Posterior cingulate gyrus (tissue), 11 donors: ENCODE data around the gene TOPBP1.
"Not testable (repeated sequence)": the region's sequence is repeated elsewhere in the genome, so short reads cannot be mapped to it uniquely, and the experiment has no call there.

ENCODE experiments used
- DNase-seq, 10 donors: peaks; one replicate each; pipeline versions ENCODE4 v3.0.0 to v3.0.0-alpha.2; 2020 to 2021; ENCODE audit warnings: mixed read lengths in 3 of 10
- intact Hi-C: fragments of 100-400 bp; cut with DNase I; formaldehyde crosslinking; loops from one replicate; pipeline ENCODE4 v1.15.1; 2023

Gene TOPBP1

GRCh38 chr3:133675631-133676335 is 14.0 kb upstream of the TOPBP1 start:
- intact Hi-C loops, result no loop called here
- no peak for DNase-seq

GRCh38 chr3:133674290-133674919 is 12.7 kb upstream of the TOPBP1 start:
- DNase-seq, result peak in 8 of 10 donors; percentile 23 to 92 (median 38)
- intact Hi-C loops, result no loop called here

GRCh38 chr3:133673746-133674145 is 12.0 kb upstream of the TOPBP1 start:
- peak in 1 of 10 donors; percentile 68 for DNase-seq
- intact Hi-C loops, result no loop called here

GRCh38 chr3:133672461-133672860 is 10.7 kb upstream of the TOPBP1 start:
- intact Hi-C loops, result no loop called here
- no peak for DNase-seq

- no peak for DNase-seq
Observed at GRCh38 chr3:133670525-133670995, 8.8 kb upstream of the TOPBP1 start.

GRCh38 chr3:133669949-133670524 is 8.3 kb upstream of the TOPBP1 start:
- intact Hi-C loops, result loop anchor here (10.0 kb wide), 1 partner anchor 255 kb away; no protein-coding TSS in a partner anchor
- DNase-seq, result no peak

More at GRCh38 chr3:133670525-133670995, 8.8 kb upstream of the TOPBP1 start:
- intact Hi-C loops, result no loop called here

GRCh38 chr3:133667118-133667517 is 5.4 kb upstream of the TOPBP1 start:
- intact Hi-C loops, result loop anchor here (10.0 kb wide), 1 partner anchor 258 kb away; no protein-coding TSS in a partner anchor
- DNase-seq, result no peak

GRCh38 chr3:133665188-133665587 is 3.4 kb upstream of the TOPBP1 start:
- intact Hi-C loops, result loop anchor here (10.0 kb wide), 1 partner anchor 260 kb away; no protein-coding TSS in a partner anchor

GRCh38 chr3:133663569-133664313 is 2.0 kb upstream of the TOPBP1 start:
- intact Hi-C loops, result loop anchor here (5.0 to 10.0 kb wide), 3 partner anchors 84 to 261 kb away; partner anchors contain the start of genes SRPRB and TF
- peak in 1 of 10 donors; percentile 32 for DNase-seq

More at GRCh38 chr3:133665188-133665587, 3.4 kb upstream of the TOPBP1 start:
- DNase-seq, result not testable (repeated sequence)

- no peak for DNase-seq
- intact Hi-C loops, result loop anchor here (5.0 to 10.0 kb wide), 3 partner anchors 85 to 263 kb away; partner anchors contain the start of genes SRPRB and TF
Observed at GRCh38 chr3:133662278-133662651, 524 bp upstream of the TOPBP1 start.

- no peak for DNase-seq
- intact Hi-C loops, result loop anchor here (5.0 to 10.0 kb wide), 3 partner anchors 87 to 265 kb away; partner anchors contain the start of genes SRPRB and TF
Observed at GRCh38 chr3:133659806-133660205, 1.9 kb downstream of the TOPBP1 start.

- intact Hi-C loops, result no loop called here
- no peak for DNase-seq
Observed at GRCh38 chr3:133655731-133656515, 5.8 kb downstream of the TOPBP1 start.

- intact Hi-C loops, result no loop called here
- no peak for DNase-seq
Observed at GRCh38 chr3:133649486-133650068, 12.2 kb downstream of the TOPBP1 start.

GRCh38 chr3:133644768-133645167 is 17.0 kb downstream of the TOPBP1 start:
- no peak for DNase-seq
- intact Hi-C loops, result no loop called here

- intact Hi-C loops, result no loop called here
- DNase-seq, result no peak
Observed at GRCh38 chr3:133643611-133644010, 18.1 kb downstream of the TOPBP1 start.

- no peak for DNase-seq
- intact Hi-C loops, result no loop called here
Observed at GRCh38 chr3:133641254-133641653, 20.5 kb downstream of the TOPBP1 start.

- intact Hi-C loops, result no loop called here
- no peak for DNase-seq
Observed at GRCh38 chr3:133633439-133633838, 28.3 kb downstream of the TOPBP1 start.

- DNase-seq, result no peak
- intact Hi-C loops, result no loop called here
Observed at GRCh38 chr3:133629146-133629545, 32.6 kb downstream of the TOPBP1 start.

GRCh38 chr3:133627789-133628188 is 34.0 kb downstream of the TOPBP1 start:
- intact Hi-C loops, result no loop called here
- DNase-seq, result no peak
